OCI-LY1 (cell line): ENCODE measurements around the gene SH3TC2.

ENCODE experiments used
- H2AFZ ChIP-seq: fragments of 200-600 bp; sonication (generic), shearing (Covaris generic); 2 replicates; pipeline ENCODE4 v1.6.0; 2014; ENCODE audit warnings: antibody characterized with exemption, mild to moderate bottlenecking, low read length
- H3F3A ChIP-seq: fragments of 200-600 bp; sonication (generic), shearing (Covaris generic); 2 replicates; pipeline ENCODE4 v1.6.0; 2014; ENCODE audit warnings: mild to moderate bottlenecking, antibody characterized with exemption, low read length, moderate library complexity; ENCODE audit not compliant: insufficient read depth
- H3K27ac ChIP-seq: fragments of 200-600 bp; sonication (generic); 2 replicates; pipeline ENCODE4 v1.5.1; 2014; ENCODE audit warnings: low read length, mixed run types, mild to moderate bottlenecking, low read depth; ENCODE audit not compliant: poor library complexity, severe bottlenecking
- H3K27me3 ChIP-seq: fragments of 200-600 bp; sonication (generic); 2 replicates; pipeline ENCODE4 v1.6.0; 2014; ENCODE audit warnings: antibody characterized with exemption, mild to moderate bottlenecking, low read length, moderate library complexity; ENCODE audit not compliant: insufficient read depth
- H3K36me3 ChIP-seq: fragments of 200-600 bp; sonication (generic); 2 replicates; pipeline ENCODE4 v1.6.1; 2014; ENCODE audit warnings: mild to moderate bottlenecking, antibody characterized with exemption, low read length, moderate library complexity, mixed read lengths; ENCODE audit not compliant: insufficient read depth
- H3K4me1 ChIP-seq: fragments of 200-600 bp; sonication (generic); 2 replicates; pipeline ENCODE4 v1.5.1; 2014; ENCODE audit warnings: mild to moderate bottlenecking, low read length, moderate library complexity; ENCODE audit not compliant: insufficient read depth, severe bottlenecking
- H3K4me2 ChIP-seq: fragments of 200-600 bp; sonication (generic), shearing (Covaris generic); 2 replicates; pipeline ENCODE4 v1.6.1; 2014; ENCODE audit warnings: low read length
- H3K4me3 ChIP-seq: fragments of 200-600 bp; sonication (generic); 2 replicates; pipeline ENCODE4 v1.5.1; 2014; ENCODE audit warnings: low read length, low read depth, mild to moderate bottlenecking, mixed read lengths; ENCODE audit not compliant: poor library complexity, severe bottlenecking
- H3K79me2 ChIP-seq: fragments of 200-600 bp; shearing (Covaris generic); 2 replicates; pipeline ENCODE4 v1.6.1; 2016; ENCODE audit warnings: mixed run types, low read length, mixed read lengths; ENCODE audit not compliant: insufficient read depth
- H3K9ac ChIP-seq: fragments of 200-600 bp; sonication (generic), shearing (Covaris generic); 2 replicates; pipeline ENCODE4 v1.6.1; 2014; ENCODE audit warnings: mild to moderate bottlenecking, low read length, mixed read lengths
- H3K9me2 ChIP-seq: fragments of 200-600 bp; sonication (generic), shearing (Covaris generic); 2 replicates; pipeline ENCODE4 v1.6.1; 2014; ENCODE audit warnings: low read depth, mild to moderate bottlenecking, low read length, mixed read lengths
- H3K9me3 ChIP-seq: fragments of 200-600 bp; shearing (Covaris generic); 2 replicates; pipeline ENCODE4 v1.6.1; 2014; ENCODE audit warnings: low read length, mixed read lengths
- H4K20me1 ChIP-seq: fragments of 200-600 bp; sonication (generic), shearing (Covaris generic); 2 replicates; pipeline ENCODE4 v1.6.0; 2016; ENCODE audit warnings: mild to moderate bottlenecking, low read length; ENCODE audit not compliant: insufficient read depth
- EZH2 ChIP-seq: fragments of 200-600 bp; sonication (generic), shearing (Covaris generic); IDR thresholded peaks from 2 replicates; pipeline ENCODE4 v1.8.0; 2017; ENCODE audit warnings: borderline replicate concordance, mixed run types, mild to moderate bottlenecking, antibody characterized with exemption, low read length, moderate library complexity, mixed read lengths
- TF ChIP-seq, protein P1 (sequence below): fragments of 200-600 bp; sonication (generic), shearing (Covaris generic); IDR thresholded peaks from 2 replicates; pipeline ENCODE4 v1.5.1; 2017; ENCODE audit warnings: mild to moderate bottlenecking, antibody characterized with exemption, low read length, moderate library complexity, mixed read lengths

SH3TC2 gene

DNA sequence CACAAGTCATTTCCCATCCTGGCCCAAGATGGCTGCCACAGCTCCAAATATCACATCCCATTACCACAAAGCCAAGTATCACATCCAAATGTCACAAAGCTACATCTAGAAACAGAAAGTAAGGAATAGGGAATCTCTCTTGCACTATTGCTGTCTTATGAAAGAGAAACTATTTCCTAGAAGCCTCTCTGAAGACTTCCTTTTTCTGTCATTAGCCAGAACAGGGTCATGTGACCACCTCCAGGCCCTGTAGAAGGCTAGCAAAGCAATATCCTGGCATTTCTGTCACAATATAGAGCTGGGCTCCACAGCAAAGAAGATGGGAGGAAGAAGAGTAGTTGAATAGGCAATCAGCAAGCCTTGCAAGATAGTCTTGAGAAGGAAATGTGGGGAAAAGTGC is 99.2 kb downstream of the SH3TC2 start:
- no peak overlapping the region for H2AFZ ChIP-seq
- TF ChIP-seq EZH2 = no peak
- TF ChIP-seq, protein P1, sequence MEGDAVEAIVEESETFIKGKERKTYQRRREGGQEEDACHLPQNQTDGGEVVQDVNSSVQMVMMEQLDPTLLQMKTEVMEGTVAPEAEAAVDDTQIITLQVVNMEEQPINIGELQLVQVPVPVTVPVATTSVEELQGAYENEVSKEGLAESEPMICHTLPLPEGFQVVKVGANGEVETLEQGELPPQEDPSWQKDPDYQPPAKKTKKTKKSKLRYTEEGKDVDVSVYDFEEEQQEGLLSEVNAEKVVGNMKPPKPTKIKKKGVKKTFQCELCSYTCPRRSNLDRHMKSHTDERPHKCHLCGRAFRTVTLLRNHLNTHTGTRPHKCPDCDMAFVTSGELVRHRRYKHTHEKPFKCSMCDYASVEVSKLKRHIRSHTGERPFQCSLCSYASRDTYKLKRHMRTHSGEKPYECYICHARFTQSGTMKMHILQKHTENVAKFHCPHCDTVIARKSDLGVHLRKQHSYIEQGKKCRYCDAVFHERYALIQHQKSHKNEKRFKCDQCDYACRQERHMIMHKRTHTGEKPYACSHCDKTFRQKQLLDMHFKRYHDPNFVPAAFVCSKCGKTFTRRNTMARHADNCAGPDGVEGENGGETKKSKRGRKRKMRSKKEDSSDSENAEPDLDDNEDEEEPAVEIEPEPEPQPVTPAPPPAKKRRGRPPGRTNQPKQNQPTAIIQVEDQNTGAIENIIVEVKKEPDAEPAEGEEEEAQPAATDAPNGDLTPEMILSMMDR = no peak
- no peak overlapping the region for H3K4me2 ChIP-seq
- H3K4me3 ChIP-seq = no peak overlapping the region
- no peaks in the 10 kb centered on the region for H3K9me2 ChIP-seq
- H3K4me1 ChIP-seq = no peaks in the 10 kb centered on the region
- no peaks in the 10 kb centered on the region for H3K36me3 ChIP-seq
- H3K27me3 ChIP-seq = no peaks in the 10 kb centered on the region
- H4K20me1 ChIP-seq = no peaks in the 10 kb centered on the region
- H3K27ac ChIP-seq = no peak overlapping the region
- no peaks in the 10 kb centered on the region for H3K79me2 ChIP-seq
- no peaks in the 10 kb centered on the region for H3K9me3 ChIP-seq
- H3K9ac ChIP-seq = no peak overlapping the region
- H3F3A ChIP-seq = no peaks in the 10 kb centered on the region

DNA sequence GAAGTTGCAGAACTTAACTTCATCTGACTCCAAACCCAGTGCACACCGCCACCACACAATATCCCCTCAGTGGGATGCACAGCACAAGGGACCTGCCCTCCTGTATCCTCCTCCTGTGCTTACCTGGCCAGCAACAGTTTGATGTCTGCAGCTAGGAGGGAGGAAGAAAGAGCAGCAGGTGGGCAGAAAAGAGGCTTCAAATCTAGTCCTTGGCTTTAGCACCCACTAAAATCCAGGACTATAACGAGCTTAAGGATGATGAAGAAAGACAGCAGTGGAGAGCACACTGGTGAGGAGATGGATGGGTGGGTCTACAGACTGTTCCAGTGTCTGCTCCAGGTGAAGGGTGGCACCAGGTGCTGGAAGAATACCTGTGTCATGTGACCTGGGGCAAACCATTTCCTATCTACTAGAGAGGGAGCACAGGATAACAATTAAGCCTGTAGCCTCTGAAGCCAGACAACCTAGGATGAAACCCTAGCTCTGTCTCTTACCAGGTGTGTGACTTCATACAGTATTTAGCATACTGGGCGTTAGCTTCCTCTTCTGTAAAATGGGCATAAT is 100.0 kb downstream of the SH3TC2 start:
- no peaks in the 10 kb centered on the region for H3K36me3 ChIP-seq
- H4K20me1 ChIP-seq = no peaks in the 10 kb centered on the region
- no peaks in the 10 kb centered on the region for H3K79me2 ChIP-seq
- no peaks in the 10 kb centered on the region for H3K9me2 ChIP-seq
- H3K9me3 ChIP-seq = no peaks in the 10 kb centered on the region
- no peaks in the 10 kb centered on the region for H3F3A ChIP-seq
- no peak overlapping the region for H3K27ac ChIP-seq
- no peak overlapping the region for H3K4me2 ChIP-seq
- H3K9ac ChIP-seq = no peak overlapping the region
- no peak overlapping the region for H2AFZ ChIP-seq
- no peak overlapping the region for H3K4me3 ChIP-seq
- no peaks in the 10 kb centered on the region for H3K4me1 ChIP-seq
- no peak for TF ChIP-seq EZH2
- TF ChIP-seq, protein P1 = no peak
- H3K27me3 ChIP-seq = no peaks in the 10 kb centered on the region

DNA sequence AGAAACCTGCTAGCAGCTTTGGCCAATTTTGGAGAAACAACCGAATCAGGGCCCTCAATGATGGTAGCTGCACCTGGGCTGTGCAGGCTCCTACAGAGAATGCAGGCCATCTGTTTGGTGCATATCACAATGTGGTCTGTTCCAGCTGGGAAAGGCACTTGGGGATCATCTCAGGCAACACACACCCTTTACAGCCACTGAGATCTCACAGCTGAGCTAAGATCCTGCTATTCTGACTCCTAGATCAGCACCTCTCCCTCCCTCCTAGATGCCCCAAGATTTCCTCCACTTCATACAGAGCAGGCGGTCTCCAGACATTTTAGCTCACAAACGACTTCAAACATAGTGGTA is 100.7 kb downstream of the SH3TC2 start:
- Histone ChIP-seq H3K9me2 (no peaks in the 10 kb centered on the region), H4K20me1 (no peaks in the 10 kb centered on the region), H3K27ac (no peak overlapping the region), H3K27me3 (no peaks in the 10 kb centered on the region), H3K9ac (no peak overlapping the region), H3K4me2 (no peak overlapping the region), H2AFZ (no peak overlapping the region), H3K79me2 (no peaks in the 10 kb centered on the region), H3K4me3 (no peak overlapping the region), H3K9me3 (no peaks in the 10 kb centered on the region), H3F3A (no peaks in the 10 kb centered on the region), H3K36me3 (no peaks in the 10 kb centered on the region), H3K4me1 (no peaks in the 10 kb centered on the region)
- TF ChIP-seq EZH2 = no peak
- TF ChIP-seq, protein P1 = no peak
